Neural cell (in vitro differentiated cells): ENCODE data around the gene ARL14EPL.

ENCODE experiments used
- CTCF ChIP-seq: fragments of 450-650 bp; IDR thresholded peaks from 2 replicates; pipeline ENCODE4 v1.5.1; 2014; ENCODE audit warnings: antibody characterized with exemption, mild to moderate bottlenecking, moderate library complexity; ENCODE audit not compliant: poor library complexity, severe bottlenecking
- EZH2 ChIP-seq: fragments of 200-600, 300-800 bp; shearing (Covaris generic), sonication (generic); IDR thresholded peaks from 2 replicates; pipeline ENCODE4 v1.6.1; 2014; ENCODE audit warnings: antibody characterized with exemption, low read length, borderline replicate concordance, mild to moderate bottlenecking; ENCODE audit not compliant: insufficient read depth, poor library complexity, severe bottlenecking
- POLR2AphosphoS5 ChIP-seq: IDR thresholded peaks from 2 replicates; pipeline ENCODE4 v1.6.1; 2012
- RAD21 ChIP-seq: fragments of 450-650 bp; conservative IDR thresholded peaks from 2 replicates; pipeline ENCODE4 v1.6.1; 2014; ENCODE audit warnings: antibody characterized with exemption, mild to moderate bottlenecking, moderate library complexity
- SMC3 ChIP-seq: fragments of 450-650 bp; conservative IDR thresholded peaks from 2 replicates; pipeline ENCODE4 v1.6.1; 2014; ENCODE audit warnings: antibody characterized with exemption, mild to moderate bottlenecking, moderate library complexity; ENCODE audit not compliant: poor library complexity
- TAF1 ChIP-seq: IDR thresholded peaks from 2 replicates; pipeline ENCODE4 v1.6.1; 2012; ENCODE audit warnings: low read depth

GRCh38 chr5:116071211-116071610, 38.9 kb downstream of the ARL14EPL start:
- TF ChIP-seq POLR2AphosphoS5 (no peak), CTCF (no peak), EZH2 (no peak), RAD21 (no peak), TAF1 (no peak), SMC3 (no peak)
